Activated CD4-positive, alpha-beta T cell treated with anti-CD3 and anti-CD28 coated beads, Interleukin-2, Interleukin-4, amounts not matched to agents 100 ng/mL and 50 ng/mL, durations not matched to agents 16 hours and 8 hours (primary cell): ENCODE measurements around the gene DOCK4.

Experiments
- DNase-seq: peaks from one replicate; pipeline ENCODE4 v3.0.0-alpha.2; 2020; ENCODE audit warnings: low spot score

Gene DOCK4

DNA sequence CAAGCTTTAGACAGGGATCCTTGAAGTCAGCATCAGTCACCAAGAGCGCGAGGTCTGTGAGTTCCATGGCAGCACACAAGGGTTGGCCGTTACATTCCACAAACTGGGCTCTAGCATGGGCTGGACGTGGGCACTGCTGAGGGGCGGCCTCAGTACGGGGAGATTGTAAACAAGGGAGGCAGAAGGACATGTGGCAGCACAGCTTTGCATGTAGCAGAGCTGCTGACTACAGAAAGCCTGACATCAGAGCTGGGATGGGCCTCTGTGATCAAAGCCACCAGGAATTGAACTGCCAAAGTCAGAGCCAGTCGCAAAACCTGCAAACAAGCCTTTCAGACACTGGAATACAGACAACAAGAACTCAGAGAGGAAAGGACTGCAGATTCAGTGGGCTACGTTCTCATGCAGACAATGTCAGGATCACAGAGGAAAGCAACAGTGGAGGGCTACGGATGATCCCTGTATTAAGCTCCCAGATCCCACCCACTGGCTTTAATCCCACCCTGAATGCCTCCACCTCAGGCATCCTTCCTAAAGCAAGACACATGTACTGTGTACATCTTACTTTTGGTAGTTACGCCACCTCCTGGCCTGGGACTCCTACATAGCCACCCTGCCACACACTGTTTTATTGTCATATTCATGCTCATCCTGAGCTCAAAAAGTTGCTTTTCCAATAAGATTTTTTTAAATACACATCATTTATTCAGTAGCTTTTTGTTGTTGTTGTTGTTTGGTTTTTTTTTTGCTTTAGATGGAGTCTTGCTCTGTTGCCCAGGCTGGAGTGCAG is 352.8 kb downstream of the DOCK4 start:
- DNase-seq: no peak

GRCh38 chr7:111852081-111852480 is 354.1 kb downstream of the DOCK4 start:
- no peak for DNase-seq

- DNase-seq: no peak
Observed at GRCh38 chr7:111846898-111847297, 359.3 kb downstream of the DOCK4 start.

DNA sequence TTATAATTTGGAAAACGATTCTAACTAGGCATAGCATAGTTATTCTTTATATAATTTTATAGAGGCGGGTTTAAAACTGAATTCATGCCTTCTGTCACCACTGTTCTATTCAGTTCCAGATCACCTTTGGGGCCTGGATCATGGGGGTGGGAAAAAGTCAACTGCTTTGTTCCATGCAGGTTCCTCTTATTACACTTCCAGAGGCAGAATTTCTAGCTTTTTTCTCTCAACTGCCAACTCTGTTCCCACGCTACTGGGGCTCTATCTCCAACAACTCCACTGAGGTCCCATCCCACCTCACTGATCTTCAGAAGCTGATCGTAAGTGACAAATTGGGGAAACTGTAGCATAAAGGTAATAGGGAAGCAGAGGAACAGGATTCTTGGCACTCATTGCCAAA is 360.3 kb downstream of the DOCK4 start:
- DNase-seq: no peak

DNA sequence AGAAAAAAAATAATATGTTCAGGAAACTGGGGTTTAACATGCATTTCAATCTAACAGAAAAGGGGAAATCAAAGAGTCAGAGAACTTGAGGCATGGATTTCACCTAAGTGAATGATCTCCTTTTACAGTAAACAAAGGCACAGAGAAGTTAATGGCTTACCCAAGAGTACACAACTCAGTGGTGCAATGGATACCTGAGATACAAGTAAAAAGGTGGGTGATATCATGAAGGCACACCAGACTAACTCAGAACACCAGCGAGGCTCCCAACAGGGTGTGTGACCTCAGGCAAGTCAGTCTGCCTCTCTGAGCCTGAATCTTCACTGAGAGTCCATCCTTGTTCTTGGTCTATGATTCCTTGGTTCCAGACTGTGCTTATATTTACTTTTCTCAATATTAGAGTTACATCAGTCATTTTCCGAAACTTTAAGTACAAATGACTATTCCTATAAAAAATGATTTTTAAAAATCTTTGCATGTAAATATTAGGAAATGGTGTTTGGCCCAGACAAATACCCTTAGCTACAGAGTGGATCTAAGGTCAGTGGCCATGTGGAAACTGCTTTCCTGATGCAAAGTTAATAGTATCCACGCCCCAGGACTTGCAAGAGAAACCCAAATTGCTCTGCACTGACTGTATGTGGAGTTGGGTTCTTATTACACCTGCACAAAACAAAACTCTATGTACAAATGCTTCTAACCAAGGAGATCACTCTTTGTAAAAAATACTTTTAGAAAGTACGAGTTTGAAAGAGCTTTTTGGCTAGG is 361.1 kb downstream of the DOCK4 start:
- DNase-seq: no peak

DNA sequence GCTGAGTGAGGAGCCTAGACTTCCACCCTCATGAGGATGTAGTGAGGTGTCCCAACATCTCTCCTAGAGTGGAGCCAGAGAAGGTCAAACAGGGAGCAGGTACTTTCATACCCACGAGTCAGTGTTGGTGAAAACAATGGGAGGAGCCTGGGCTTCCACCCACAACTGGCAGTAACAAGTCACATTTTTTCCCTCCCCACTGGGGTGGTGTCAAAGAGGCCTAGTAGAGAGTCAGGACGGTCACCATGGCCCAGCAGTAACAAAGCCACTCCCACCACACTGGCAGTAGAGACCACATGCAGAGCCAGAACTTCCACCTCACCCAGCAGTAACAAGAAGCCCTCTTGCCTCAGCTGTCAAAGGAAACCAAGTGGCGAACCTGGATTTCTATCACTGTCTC is 363.7 kb downstream of the DOCK4 start:
- DNase-seq: no peak

DNA sequence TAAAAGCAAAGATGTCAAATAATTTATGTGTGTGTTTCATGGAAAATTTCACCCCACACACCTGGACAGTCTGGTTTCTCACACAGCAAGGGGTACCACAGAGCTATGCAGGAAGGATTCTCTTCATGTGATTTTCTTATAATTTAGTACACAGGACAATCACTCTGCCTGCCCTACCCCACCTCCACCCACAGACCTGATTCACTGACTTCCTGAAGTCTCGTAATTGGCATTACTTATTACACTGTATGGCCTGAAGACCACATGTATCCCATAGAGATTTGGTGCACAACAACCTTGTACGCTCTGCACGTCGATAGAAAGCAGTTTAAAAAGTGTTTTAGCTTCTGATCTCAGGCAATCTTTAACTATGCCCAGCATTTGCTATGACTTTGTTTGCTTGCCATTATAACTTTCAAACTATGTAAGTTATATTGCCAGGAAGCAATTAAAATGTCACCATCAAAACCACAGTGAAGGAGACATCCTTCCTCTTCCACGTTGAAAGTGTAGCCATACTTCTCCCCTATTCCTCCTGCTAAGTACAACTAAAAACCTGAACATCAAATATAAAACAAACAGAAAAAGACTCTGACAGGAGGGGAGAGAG is 364.5 kb downstream of the DOCK4 start:
- no peak for DNase-seq

DNA sequence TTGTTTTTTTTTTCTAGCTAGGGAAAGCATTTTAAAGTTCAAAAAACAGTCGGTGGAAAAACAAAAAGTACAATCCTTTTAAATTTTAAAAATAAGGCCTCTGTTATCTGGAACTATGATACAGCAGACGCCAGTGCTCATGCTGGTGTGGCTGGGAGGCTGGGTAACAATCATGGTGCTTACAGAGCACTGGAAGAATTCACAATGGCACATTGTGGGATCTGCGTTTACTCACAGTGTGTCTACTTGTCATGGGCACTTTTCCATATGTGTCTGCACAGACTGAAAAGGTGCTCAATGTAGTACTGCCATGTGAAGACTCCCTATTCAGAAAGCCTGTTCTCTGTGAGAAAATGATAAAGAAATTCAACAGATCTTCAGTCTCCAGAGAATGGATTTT is 365.7 kb downstream of the DOCK4 start:
- no peak for DNase-seq

- DNase-seq: no peak
Observed at GRCh38 chr7:111839261-111839660, 366.9 kb downstream of the DOCK4 start.

- DNase-seq: no peak
Observed at GRCh38 chr7:111836592-111836991, 369.6 kb downstream of the DOCK4 start.

DNA sequence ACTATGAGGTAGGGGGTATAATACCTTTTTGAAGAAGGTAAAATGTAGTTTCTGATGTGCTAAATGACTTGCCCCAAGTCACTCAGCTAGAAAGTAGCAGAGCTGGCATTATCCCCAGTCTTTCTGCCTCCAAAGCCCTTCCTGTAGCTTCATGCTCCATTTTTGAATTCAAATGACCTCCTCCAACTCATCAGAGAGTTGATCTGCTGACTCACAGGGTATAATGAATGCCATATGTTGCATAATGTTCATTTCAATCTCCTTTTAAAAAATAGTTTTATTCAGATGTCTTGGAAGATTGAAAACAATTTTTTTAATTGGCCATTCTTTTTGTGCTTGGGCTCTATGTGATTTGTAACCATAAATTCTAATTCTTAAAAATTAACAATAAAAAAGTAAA is 371.1 kb downstream of the DOCK4 start:
- no peak for DNase-seq

GRCh38 chr7:111834367-111834766 is 371.8 kb downstream of the DOCK4 start:
- DNase-seq: no peak

DNA sequence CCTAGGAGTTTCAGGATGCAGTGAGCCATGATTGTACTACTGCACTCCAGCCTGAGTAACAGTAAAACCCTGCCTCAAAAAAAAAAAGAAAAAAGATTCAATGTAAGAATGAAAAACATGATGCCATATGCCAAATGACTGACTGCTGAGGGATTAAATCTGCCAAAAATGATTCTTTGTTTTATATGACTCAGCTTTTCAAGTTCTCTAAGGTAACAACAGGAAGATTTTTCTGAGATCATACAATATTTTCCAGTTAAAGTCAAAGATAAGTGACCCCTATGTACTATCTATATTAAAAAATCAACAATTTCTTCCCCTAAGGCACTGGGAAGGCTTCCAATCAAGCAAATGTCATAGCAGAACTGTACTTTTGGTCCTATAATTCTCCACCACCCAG is 372.7 kb downstream of the DOCK4 start:
- no peak for DNase-seq

DNA sequence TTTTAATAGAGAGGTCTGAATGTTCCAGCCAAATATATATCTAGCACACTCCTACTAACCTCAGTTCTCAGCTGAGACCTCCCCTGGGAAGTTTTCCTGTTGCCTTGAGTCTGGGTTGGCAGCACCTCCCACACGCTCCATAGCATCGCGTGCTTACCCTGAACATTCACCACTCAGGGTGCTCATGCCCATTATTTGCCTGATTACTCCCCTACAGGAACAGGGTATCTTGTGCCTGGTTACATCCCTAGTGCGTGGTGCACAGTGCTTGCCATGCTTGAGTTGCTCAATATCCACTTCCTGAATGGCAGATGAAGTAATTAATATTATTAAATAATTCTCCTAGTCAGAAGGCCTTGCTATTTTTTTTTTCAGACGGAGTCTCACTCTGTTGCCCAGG is 374.0 kb downstream of the DOCK4 start:
- no peak for DNase-seq

- DNase-seq: no peak
Observed at GRCh38 chr7:111829221-111829620, 377.0 kb downstream of the DOCK4 start.

DNA sequence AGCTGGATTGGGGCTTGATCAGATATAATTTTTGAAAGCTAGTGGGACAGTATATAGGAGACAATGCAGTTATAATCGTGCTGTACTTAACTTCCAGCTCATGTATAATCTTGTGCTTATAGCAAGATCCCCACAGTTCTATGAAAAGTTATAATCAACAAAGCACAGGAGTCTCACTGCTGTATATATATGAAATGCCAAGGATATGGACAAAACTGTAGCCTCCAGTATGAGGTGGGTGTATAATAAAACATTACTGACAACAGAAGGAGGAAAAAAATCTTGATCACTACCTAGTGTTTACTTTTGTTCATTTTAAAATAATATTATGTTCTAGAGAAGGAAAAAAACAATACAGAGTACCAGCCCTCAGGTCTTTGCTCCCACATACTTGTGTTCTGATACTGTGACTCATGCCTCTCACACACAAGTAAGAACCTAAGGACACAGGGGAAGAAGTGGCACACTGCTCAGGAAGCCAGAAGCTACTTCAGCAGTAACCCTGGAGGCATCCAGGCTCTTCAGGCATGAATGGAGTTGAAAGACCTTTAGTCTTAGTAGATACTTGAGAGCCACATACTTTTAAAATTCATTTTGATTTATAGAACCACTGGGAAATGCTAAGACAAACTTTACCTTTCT is 378.2 kb downstream of the DOCK4 start:
- DNase-seq: no peak

DNA sequence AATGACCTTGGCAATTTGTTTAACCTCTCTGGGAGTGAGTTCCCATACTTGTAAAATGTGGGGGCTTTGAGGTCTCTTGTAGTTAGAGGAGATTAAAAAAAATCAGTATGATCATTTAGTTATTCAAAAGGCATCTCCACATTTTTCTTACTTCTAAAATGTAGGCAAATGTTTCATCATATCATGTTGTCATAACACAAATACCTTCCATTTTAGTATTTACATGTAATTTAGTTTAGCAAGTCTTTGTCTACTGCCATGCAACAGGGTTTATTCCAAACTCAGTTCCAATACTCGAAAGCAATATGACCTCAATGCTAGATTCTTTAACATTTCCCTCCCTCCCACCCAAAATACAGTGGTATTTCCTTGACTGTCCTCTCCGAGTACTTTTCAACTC is 381.2 kb downstream of the DOCK4 start:
- no peak for DNase-seq

GRCh38 chr7:111823826-111824225 is 382.4 kb downstream of the DOCK4 start:
- no peak for DNase-seq

DNA sequence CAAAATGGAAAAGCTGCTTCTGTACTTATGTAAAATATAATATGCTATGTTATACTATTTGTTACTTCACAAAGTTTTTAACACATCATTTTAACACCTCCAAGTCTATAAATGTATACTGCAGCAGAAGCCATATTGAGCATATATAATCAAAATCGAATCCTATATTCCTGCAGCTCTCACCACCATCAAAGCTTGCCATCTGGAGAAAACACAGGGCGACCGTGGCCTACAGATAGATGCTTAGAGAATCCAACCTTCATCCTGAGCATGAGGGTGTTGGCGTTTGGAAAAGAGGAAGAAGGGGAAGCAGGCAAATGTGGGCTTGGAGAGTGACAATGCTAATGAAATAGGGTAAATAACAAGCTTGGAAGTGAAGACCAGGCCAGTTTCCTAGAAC is 385.2 kb downstream of the DOCK4 start:
- DNase-seq: no peak

DNA sequence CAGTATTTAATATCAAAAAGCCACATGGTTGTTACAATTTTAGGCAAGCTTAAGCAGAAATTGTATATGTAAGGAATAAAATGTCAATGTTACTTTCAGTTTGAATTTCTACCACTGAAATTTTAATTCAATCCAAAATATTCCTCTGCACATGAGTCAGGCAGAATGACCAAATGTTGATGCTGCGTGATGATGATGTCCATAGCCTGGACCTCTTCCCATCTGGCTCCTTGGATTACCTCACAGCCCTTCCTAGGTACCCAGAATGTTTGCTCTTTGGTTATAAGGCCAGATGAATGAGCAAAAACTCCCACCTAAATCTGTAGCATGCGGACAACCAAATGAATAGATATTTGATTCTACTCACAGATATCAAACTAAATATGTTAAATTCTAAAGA is 385.6 kb downstream of the DOCK4 start:
- DNase-seq: no peak

DNA sequence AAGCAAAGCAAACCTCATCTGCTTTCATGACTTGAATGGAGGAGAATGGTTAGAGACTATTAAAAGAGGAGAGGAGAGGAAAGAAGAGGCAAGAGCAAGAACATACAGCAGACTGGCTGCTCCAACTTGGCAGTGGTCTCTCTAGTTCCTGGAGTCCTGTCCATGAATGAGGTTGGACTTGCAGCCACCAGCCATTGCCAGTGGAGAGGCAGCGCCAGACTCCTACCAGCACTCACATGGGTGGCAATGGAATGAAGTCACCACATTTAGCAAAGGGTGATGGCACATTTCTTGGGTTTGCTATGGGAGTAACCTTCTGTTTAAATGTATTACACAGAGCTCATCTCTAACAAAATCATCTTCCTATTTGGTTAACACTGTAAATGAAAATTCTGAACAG is 386.1 kb downstream of the DOCK4 start:
- no peak for DNase-seq

GRCh38 chr7:111815354-111815753 is 390.8 kb downstream of the DOCK4 start:
- no peak for DNase-seq

GRCh38 chr7:111813306-111813705 is 392.9 kb downstream of the DOCK4 start:
- no peak for DNase-seq
